ENCODE measurements around the gene TUSC1. TPM values are rescaled to one million over a fixed set of nuclear protein-coding genes. Genes with fewer than 3 reads are reported as not detected.

The TUSC1 gene
- total RNA-seq, result 10 to 100 TPM; 17.7 to 25.5 (median 21.3) TPM
- polyA plus RNA-seq, result 10 to 100 TPM; 11.8 to 16.2 (median 12.0) TPM

DNA sequence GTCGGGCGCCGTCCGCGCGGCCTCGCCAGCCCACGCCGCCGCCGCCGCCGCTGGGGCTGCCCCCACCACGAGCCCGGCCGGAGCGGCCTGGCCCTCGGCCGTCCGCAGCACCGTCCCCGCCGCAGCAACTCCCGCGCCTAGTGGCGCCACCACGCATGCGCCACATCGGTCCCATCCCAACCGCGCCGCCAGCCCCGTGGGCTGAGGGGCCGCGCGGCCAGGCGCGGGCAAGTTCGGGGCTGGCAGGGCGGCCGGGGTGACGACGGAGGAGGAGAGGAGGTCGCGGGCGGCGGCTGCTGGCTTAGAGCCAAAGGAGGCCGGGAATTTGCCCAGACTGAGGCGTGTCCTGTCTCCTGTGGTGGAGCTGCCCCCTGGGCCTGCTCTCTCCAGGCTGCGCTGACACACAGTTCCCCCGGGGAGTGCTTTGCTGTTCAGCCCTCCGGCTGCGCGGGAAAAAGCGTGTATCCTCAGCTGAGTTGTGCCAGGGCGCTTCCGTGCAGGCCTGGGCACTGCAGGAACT, at the start of gene TUSC1:
TUSC1 (minus strand) TSS at position 298 of the 520 bp plus-strand sequence; CDS start at position 166, 132 bp downstream.
- peak within 1 kb of the TSS; percentile 63 to 89 (median 78) for H3K4me3 ChIP-seq
- no peaks in the 10 kb centered on the region for H3K36me3 ChIP-seq
- peaks cover 0 to 21% (median 13%) of the 10 kb centered on the region in 4 donors for H3K4me1 ChIP-seq
- intact Hi-C loops (cut with DNase I), result loop anchor here (5.0 to 10.0 kb wide), 2 partner anchors 76 to 1897 kb away; partner anchors contain the start of gene C9orf72
- TF ChIP-seq POLR2A (IDR thresholded peaks at IDR 0.05) (no peak), EP300 (IDR thresholded peaks at IDR 0.05) (peak in 1 of 4 donors; percentile 66), CTCF (IDR thresholded peaks at IDR 0.05) (peak in 3 of 4 experiments; percentile 10 to 29 (median 27)), POLR2AphosphoS5 (IDR thresholded peaks at IDR 0.05) (peak; percentile 35 to 76 (median 65))
- peak; percentile 93 for DNase-seq
- peak within 1 kb of the TSS; percentile 91 to 98 (median 96) for H3K27ac ChIP-seq
- no peaks in the 10 kb centered on the region for H3K27me3 ChIP-seq
- WGBS, 2 donors, result 1% methylated on average over 57 of the region's 57 CpGs
- H3K9me3 ChIP-seq, result no peaks in the 10 kb centered on the region

- Histone ChIP-seq H3K9me3 (no peaks in the 10 kb centered on the region), H3K4me1 (peaks cover 0 to 8% (median 0%) of the 10 kb centered on the region in 4 donors), H3K36me3 (no peaks in the 10 kb centered on the region), H3K4me3 (no peak overlapping the region), H3K27me3 (no peaks in the 10 kb centered on the region), H3K27ac (no peak overlapping the region)
- no peak for DNase-seq
- 66 to 72% methylated on average over 2 of the region's 2 CpGs for WGBS, 2 donors
- no peak for TF ChIP-seq CTCF (IDR thresholded peaks at IDR 0.05)
- no peak for TF ChIP-seq POLR2AphosphoS5 (IDR thresholded peaks at IDR 0.05)
- no peak for TF ChIP-seq POLR2A (IDR thresholded peaks at IDR 0.05)
- no peak for TF ChIP-seq EP300 (IDR thresholded peaks at IDR 0.05)
- intact Hi-C loops (cut with DNase I), result no loop called here
Measured at GRCh38 chr9:25726871-25727410, 48.7 kb upstream of the TUSC1 start.

GRCh38 chr9:25724424-25724823, 46.2 kb upstream of the TUSC1 start:
- Histone ChIP-seq H3K4me1 (peaks cover 0 to 8% (median 0%) of the 10 kb centered on the region in 4 donors), H3K27ac (no peak overlapping the region), H3K9me3 (no peaks in the 10 kb centered on the region), H3K36me3 (no peaks in the 10 kb centered on the region), H3K27me3 (no peaks in the 10 kb centered on the region), H3K4me3 (no peak overlapping the region)
- 89 to 91% methylated on average over 3 of the region's 3 CpGs for WGBS, 2 donors
- no peak for DNase-seq
- TF ChIP-seq CTCF (IDR thresholded peaks at IDR 0.05) (no peak), POLR2AphosphoS5 (IDR thresholded peaks at IDR 0.05) (no peak), EP300 (IDR thresholded peaks at IDR 0.05) (no peak), POLR2A (IDR thresholded peaks at IDR 0.05) (no peak)
- intact Hi-C loops (cut with DNase I), result no loop called here

GRCh38 chr9:25716220-25716872, 38.1 kb upstream of the TUSC1 start:
- no peak overlapping the region for H3K27ac ChIP-seq
- no peaks in the 10 kb centered on the region for H3K9me3 ChIP-seq
- intact Hi-C loops (cut with DNase I), result no loop called here
- H3K4me3 ChIP-seq, result no peak overlapping the region
- WGBS, 2 donors, result 30 to 61% methylated on average over 6 of the region's 6 CpGs
- H3K4me1 ChIP-seq, result peaks cover 0 to 6% (median 0%) of the 10 kb centered on the region in 4 donors
- no peaks in the 10 kb centered on the region for H3K36me3 ChIP-seq
- H3K27me3 ChIP-seq, result no peaks in the 10 kb centered on the region
- no peak for DNase-seq
- TF ChIP-seq POLR2AphosphoS5 (IDR thresholded peaks at IDR 0.05) (no peak), CTCF (IDR thresholded peaks at IDR 0.05) (peak in 1 of 4 experiments; percentile 42)
